Measurements from ENCODE around the gene HACD4. TPM values are rescaled to one million over a fixed set of nuclear protein-coding genes. Genes with fewer than 3 reads are reported as not detected.
A peak's percentile ranks its signal among the peaks of the same experiment; 100 is the strongest.

The HACD4 gene
- total and polyA plus RNA-seq, 3 donors from 2014 or later = 1.9 to 2.8 (median 2.0) TPM

DNA sequence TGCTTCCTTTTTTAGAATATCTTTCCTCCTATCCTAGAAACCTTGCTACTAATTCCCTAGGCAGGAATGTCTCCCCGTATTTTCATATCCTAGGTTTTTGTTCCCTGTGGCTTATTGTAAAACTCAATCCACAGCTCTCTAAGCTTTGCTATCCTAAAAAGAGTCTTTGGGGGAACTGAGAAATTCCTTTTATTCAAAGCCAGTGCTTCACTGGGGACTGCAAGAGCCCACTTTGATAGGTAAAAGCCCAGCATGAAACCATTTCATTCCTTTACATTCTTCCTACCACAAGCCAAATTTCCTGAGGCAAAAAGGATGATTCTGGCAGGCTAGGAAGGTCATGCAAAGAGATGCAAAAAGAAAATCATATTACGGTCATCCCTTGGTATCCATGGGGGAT, 5.8 kb upstream of the HACD4 start:
- intact Hi-C loops (cut with DNase I; ENCODE audit: low total_unique reads) = no loop called here

DNA sequence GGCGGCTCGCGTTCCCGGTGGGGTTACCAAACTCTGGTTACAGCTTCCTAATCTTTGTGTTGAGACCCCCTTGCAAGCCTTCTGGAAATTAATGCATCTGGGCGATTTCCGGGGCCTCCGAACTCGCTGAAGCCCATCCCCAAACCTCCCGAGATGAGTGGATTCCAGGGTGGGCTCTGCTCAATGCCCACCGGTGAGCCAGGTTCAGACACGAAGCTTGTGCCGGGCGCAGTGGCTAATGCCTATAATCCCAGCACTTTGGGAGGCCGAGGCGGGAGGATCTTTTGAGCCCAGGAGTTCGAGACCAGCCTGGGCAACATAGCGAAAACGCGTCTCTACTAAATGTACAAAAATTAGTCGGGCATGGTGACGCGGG, 356 bp upstream of the HACD4 start:
- TF ChIP-seq, protein P1, sequence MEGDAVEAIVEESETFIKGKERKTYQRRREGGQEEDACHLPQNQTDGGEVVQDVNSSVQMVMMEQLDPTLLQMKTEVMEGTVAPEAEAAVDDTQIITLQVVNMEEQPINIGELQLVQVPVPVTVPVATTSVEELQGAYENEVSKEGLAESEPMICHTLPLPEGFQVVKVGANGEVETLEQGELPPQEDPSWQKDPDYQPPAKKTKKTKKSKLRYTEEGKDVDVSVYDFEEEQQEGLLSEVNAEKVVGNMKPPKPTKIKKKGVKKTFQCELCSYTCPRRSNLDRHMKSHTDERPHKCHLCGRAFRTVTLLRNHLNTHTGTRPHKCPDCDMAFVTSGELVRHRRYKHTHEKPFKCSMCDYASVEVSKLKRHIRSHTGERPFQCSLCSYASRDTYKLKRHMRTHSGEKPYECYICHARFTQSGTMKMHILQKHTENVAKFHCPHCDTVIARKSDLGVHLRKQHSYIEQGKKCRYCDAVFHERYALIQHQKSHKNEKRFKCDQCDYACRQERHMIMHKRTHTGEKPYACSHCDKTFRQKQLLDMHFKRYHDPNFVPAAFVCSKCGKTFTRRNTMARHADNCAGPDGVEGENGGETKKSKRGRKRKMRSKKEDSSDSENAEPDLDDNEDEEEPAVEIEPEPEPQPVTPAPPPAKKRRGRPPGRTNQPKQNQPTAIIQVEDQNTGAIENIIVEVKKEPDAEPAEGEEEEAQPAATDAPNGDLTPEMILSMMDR (IDR thresholded peaks at IDR 0.05) = no peak
- no peak for TF ChIP-seq POLR2A (IDR thresholded peaks at IDR 0.05)
- peak overlapping the region; percentile 16 to 58 for H3K27ac ChIP-seq
- H3K27me3 ChIP-seq = no peaks in the 10 kb centered on the region
- DNase-seq = no peak
- no peaks in the 10 kb centered on the region for H3K9me3 ChIP-seq
- WGBS, 2 donors = 63 to 66% methylated on average over 11 to 22 of the region's 22 CpGs
- H3K36me3 ChIP-seq (ENCODE audit: low read depth, missing control alignments) = no peaks in the 10 kb centered on the region
- intact Hi-C loops (cut with DNase I; ENCODE audit: low total_unique reads) = no loop called here
- peak overlapping the region; percentile 55 to 63 for H3K4me3 ChIP-seq
- no peaks in the 10 kb centered on the region for H3K4me1 ChIP-seq

More for the DNA sequence above, 5.8 kb upstream of the HACD4 start:
- no peak for TF ChIP-seq POLR2A (IDR thresholded peaks at IDR 0.05)
- TF ChIP-seq, protein P1 (IDR thresholded peaks at IDR 0.05) = no peak
- 90 to 96% methylated on average over 2 of the region's 2 CpGs for WGBS, 2 donors
- Histone ChIP-seq H3K9me3 (no peaks in the 10 kb centered on the region), H3K27ac (no peak overlapping the region), H3K36me3 (ENCODE audit: low read depth, missing control alignments) (no peaks in the 10 kb centered on the region), H3K27me3 (no peaks in the 10 kb centered on the region), H3K4me1 (no peaks in the 10 kb centered on the region), H3K4me3 (no peak overlapping the region)
- DNase-seq = no peak

DNA sequence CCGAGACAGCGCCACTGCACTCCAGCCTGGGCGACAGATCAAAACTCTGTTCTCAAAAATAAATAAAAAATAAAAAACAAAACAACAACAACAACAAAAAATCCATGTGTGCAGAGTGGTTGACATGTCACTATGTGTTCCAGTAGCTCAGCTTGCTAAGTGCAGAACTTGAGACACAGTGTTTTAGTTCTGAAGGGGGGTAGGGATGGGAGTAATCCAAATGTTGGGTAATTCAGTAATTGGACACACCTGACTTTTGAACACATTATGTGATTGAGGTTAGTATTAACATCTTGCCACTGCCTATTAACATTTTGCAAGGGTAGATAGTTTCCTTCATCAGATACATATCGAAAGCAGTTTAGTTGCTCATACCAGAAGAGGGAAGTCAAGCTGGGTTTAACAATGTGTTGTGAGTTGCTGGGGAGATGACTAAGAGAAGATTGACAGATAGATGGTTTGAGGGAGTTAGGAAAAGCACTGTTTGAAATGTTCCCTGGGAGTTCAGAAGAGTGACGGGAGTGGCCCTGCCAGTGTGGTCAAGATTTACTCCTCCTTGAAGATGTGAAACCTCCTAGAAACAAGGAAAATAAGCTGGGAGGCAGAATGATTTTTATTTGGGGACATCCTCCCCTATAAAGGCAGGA, 928 bp downstream of the HACD4 start:
- Histone ChIP-seq H3K4me1 (no peaks in the 10 kb centered on the region), H3K4me3 (no peak overlapping the region), H3K27me3 (no peaks in the 10 kb centered on the region), H3K36me3 (ENCODE audit: low read depth, missing control alignments) (no peaks in the 10 kb centered on the region), H3K27ac (peak overlapping the region in 1 of 2 donors; percentile 58), H3K9me3 (no peaks in the 10 kb centered on the region)
- WGBS, 2 donors = 61 to 69% methylated on average over 5 of the region's 5 CpGs
- no peak for DNase-seq
- intact Hi-C loops (cut with DNase I; ENCODE audit: low total_unique reads) = no loop called here
- TF ChIP-seq, protein P1 (IDR thresholded peaks at IDR 0.05) = no peak
- no peak for TF ChIP-seq POLR2A (IDR thresholded peaks at IDR 0.05)

DNA sequence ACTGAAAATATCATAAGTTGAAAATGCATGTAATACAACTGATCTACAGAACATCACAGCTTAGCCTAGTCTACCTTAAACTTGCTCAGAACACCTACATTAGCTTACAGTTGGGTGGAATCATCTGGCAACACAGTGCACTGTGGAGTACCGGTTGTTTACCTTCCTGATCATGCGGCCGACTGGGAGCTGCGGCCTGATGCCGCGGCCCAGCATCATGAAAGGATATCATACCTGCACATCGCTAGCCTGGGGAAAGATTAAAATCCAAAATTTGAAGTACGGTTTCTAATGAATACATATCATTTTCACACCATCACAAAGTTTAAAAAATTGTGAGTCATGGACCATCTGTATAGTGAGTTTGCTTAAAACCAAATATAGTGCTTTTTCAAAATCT, 1.8 kb downstream of the HACD4 start:
- Histone ChIP-seq H3K4me3 (no peak overlapping the region), H3K36me3 (ENCODE audit: low read depth, missing control alignments) (no peaks in the 10 kb centered on the region), H3K27me3 (no peaks in the 10 kb centered on the region), H3K4me1 (no peaks in the 10 kb centered on the region), H3K27ac (no peak overlapping the region), H3K9me3 (no peaks in the 10 kb centered on the region)
- no peak for DNase-seq
- WGBS, 2 donors = 75 to 82% methylated on average over 8 of the region's 8 CpGs
- TF ChIP-seq, protein P1 (IDR thresholded peaks at IDR 0.05) = no peak
- TF ChIP-seq POLR2A (IDR thresholded peaks at IDR 0.05) = no peak
- intact Hi-C loops (cut with DNase I; ENCODE audit: low total_unique reads) = no loop called here

DNA sequence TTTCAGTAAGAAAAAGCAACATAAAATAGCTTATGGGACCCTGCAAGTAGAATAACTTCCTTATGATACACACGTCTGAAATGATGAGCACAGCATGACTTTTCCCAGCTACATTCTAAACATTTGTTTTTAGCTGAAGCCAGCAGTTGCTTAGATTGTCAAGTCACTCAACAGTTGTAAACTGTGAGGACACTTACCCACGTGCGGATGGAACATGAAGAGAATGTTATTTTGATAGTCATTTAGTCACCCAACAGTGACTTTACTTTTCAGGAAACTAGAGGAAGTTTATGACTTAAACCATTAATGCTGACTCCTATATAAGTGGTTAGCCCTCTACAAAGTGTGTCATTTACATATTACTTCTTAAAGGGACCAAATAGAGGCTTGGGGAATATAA, 3.0 kb downstream of the HACD4 start:
- intact Hi-C loops (cut with DNase I; ENCODE audit: low total_unique reads) = no loop called here
- WGBS, 2 donors = 59 to 72% methylated on average over 3 of the region's 3 CpGs
- no peaks in the 10 kb centered on the region for H3K4me1 ChIP-seq

More for the DNA sequence above, 3.0 kb downstream of the HACD4 start:
- Histone ChIP-seq H3K36me3 (ENCODE audit: low read depth, missing control alignments) (no peaks in the 10 kb centered on the region), H3K27ac (no peak overlapping the region), H3K27me3 (no peaks in the 10 kb centered on the region), H3K9me3 (no peaks in the 10 kb centered on the region), H3K4me3 (no peak overlapping the region)
- no peak for DNase-seq
- TF ChIP-seq POLR2A (IDR thresholded peaks at IDR 0.05) = no peak
- TF ChIP-seq, protein P1 (IDR thresholded peaks at IDR 0.05) = no peak
